ENCODE data around the gene DOK4.
A peak's percentile ranks its signal among the peaks of the same experiment; 100 is the strongest.

The DOK4 gene

DNA sequence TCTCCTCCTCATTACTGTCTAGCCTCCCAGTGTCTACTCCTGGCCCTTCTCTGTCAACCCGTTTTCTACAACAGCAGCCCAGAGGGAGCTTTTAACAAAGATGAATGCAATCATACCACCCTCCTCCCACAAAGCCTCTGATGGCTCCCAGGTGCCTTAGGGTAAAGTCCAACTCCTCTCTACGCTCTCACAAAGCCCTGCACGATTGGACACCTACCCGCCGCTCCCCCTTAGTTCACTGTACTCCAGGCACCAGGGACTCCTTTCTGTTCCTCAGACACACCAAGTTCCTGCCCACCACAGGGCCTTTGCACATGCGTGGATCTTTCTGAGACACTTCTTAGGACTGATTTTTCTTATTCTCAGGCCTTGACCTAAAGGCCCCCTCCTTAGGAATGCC, 32.6 kb upstream of the DOK4 start:
- DNase-seq (ENCODE audit: low read depth), result no peak

DNA sequence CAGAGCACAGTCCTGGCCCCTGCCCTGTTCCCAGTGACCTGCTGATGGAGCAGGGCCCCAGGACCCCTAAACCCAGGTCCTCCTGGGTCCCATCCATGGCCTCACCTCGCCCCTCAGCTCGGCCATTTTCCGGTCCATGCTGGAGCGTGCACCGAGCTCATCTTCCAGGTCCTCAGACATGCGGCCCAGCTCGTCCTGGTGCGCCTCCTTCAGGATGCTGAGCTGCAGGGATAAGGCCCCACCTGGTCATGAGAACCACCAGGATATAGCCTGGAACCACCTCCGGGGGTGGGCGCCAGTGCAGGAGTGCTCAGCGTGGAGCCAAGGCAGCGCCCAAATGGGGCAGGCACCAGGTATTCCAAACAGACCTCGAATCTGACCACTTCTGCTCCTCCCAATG, 32.2 kb upstream of the DOK4 start:
- no peak for DNase-seq (ENCODE audit: low read depth)

- DNase-seq (ENCODE audit: low read depth), result no peak
Observed at GRCh38 chr16:57517397-57518367, 31.4 kb upstream of the DOK4 start.

DNA sequence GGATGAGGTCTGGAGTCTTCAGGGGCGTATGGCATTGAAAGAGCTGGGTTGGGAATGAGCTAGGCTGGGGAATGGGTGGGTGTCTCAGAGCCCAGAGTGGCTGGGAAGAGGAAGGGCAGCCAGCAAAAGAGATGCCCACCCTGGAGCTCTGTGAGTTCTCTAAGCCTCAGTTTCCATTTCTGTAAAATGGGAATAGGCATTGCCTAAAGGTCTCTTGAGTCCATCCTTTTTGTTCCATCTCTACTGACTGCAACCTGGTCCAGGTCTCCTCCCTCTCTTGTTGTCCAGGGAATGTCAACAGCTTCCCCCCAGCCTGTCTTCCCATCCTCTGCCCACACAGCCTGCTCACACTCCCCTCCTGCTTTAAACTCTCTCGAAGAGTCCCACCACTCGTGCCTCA, 30.5 kb upstream of the DOK4 start:
- no peak for DNase-seq (ENCODE audit: low read depth)

GRCh38 chr16:57516176-57516725, 30.0 kb upstream of the DOK4 start:
- DNase-seq (ENCODE audit: low read depth), result no peak

DNA sequence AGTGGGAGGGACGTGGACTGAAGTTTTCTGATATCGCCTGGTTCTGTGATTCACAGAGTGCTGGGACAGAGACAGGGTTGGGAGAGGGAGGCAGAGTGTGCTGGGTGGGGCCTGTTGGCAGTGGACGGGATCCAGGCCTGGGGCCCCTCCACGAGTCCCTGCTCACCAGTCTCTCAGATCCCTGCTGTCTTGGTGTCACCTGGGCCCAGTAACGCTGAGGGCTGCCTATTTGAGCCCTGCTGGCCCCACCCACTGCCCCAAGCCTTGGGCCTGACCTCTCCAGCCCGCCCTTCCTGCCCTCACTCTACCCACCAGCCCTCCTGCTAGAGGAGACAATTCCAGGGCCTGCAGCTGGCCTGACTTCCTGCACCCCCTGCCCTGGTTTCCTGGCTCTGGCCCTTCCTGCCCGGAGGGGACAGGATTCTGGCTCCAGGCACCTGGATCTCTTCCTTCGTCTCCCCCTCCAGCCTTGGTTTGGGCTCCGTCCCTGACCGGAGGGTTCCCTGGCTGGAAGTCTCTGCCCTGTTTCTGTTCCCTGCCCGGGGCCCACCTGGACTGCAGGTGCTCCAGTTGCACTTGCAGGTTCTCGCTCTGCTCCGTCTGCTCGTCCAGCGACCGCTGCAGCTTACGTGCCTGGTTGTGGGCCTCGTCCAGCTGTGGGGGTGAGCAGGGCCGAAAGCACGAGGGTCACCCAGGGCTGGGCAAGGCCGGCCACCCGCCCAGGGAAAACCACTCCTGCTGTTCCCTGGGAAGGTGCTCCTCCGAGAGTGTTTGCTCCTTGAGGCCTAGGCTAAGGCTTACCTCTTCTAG, 28.7 kb upstream of the DOK4 start:
- no peak for DNase-seq (ENCODE audit: low read depth)

GRCh38 chr16:57514371-57514770, 28.1 kb upstream of the DOK4 start:
- DNase-seq (ENCODE audit: low read depth), result no peak

GRCh38 chr16:57513371-57514102, 27.2 kb upstream of the DOK4 start:
- DNase-seq (ENCODE audit: low read depth), result peak; percentile 65

DNA sequence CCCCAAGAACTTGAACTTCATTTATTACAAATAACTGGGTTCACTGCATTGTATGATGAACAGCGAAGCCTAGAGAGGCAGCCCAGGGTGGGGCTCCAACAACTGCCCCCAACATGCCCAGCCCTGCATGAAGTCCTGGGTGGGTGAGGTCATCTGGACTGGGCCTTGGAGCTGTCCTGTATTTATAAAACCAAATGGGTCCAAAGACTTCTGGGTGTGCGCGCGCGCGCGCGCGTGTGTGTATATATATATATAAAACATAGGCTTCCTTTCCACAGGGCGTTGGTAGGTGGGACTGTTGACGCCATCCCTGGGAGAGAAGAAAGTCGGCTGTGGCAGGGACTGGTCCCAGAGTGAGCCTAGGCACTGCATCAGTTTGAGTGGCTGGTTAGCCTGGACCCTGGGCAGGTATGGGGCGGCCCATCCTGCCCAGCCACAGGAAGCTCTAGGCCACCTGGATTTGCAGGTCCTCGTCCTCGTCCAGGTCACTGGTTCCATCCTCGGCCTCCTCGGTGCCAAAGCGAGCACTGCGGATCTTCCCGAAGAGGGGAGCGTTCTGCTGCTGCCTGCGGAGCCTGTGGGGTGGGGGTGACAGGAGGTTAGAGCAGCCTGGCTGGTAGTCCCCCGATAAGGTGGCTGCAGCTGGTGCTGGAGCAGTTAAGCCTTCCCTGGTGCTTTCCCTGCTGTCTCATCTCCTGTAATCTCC, 26.2 kb upstream of the DOK4 start:
- DNase-seq (ENCODE audit: low read depth), result no peak

DNA sequence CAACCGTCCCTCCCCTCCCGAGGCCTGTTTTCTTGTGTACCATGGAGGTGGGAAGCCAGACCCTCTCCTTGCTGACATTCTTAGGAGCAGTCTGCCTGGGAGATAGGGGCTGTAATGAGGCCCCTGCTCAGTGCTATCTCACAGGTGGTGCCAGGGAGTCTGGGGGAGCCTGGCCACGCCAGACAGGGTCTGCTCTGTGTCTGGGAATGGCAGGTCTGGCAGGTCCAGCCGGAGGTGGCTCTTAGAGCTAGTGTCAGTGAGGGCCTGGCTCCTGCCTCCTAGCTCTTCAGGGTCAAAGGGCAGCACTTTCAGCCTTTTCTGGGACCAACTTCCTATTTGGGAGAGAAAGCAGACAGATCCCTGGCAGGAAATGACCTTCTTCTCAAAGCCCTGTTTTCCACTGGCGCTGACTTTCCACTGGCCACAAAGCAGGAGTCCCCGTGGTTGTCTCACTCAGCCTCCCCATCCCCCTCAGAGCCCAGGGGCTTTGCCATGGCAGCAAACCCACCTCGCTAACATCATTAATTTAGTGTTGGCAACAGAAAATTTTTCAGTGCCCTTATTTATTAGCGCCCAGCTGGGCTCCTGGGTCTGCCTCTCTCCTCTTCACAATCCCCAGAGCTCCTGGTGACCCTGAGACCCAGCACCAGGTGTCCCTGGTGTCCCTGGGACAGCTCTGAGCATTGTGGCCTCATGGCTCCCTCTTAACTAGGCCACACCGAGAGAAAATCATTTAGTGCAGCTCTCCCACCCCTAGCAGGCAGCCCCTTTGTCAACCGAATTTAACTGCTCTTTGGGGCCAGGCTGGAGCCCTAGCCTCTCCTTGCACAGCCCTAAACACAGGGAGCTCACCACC, 24.0 kb upstream of the DOK4 start:
- no peak for DNase-seq (ENCODE audit: low read depth)

DNA sequence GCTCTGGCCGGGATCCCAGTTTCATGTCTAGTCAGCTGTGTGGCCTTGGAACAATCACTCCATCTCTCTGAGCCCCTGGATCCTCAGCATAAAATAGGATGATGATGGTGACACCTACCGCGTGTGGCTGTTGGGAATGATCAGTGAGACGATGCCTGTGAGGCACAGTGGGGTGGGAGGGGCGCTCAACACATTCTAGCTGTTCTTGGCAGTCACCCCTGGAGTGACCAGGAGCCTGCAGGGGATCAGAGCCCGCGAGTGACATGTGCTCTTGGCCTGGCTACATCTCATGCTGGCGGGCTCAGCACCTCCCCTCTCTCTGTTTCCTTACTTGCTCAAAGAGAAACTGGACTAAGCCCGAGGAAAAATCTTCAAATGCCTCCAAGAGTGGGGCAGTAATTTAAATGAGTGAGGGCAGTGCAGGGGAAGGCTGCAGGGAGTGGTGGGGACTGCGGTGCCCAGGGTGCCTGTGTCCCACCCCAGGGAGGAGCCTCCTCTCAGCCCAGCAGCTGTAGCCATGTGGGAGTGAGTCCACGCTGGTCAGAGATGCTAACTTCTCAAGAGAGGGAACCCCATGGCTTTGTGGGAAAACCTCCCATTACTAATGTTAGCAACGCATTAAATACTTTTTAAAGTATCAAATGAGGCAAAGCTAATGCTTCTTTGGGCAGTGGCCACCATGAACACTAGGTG, 23.1 kb upstream of the DOK4 start:
- DNase-seq (ENCODE audit: low read depth), result peak; percentile 24

DNA sequence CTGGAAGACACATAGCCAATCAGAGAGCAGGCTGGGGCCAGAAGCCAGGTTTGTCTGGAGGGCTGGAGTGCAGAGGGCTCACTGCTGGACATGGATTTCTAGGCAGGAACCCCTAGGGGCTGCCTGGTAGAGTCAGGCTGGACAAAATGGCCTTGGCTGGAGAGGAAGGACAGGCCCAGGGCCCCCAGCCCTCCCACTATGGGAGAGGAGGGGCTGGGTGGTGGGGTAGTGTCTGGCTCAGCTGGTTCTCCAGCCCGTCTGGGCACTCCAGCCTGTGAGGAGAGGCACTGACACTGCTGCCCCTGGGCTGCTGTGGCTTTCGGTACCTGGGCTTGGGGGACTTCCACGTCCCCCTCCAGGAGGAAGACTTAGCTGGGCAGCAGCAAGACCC, 21.7 kb upstream of the DOK4 start:
- DNase-seq (ENCODE audit: low read depth), result no peak

DNA sequence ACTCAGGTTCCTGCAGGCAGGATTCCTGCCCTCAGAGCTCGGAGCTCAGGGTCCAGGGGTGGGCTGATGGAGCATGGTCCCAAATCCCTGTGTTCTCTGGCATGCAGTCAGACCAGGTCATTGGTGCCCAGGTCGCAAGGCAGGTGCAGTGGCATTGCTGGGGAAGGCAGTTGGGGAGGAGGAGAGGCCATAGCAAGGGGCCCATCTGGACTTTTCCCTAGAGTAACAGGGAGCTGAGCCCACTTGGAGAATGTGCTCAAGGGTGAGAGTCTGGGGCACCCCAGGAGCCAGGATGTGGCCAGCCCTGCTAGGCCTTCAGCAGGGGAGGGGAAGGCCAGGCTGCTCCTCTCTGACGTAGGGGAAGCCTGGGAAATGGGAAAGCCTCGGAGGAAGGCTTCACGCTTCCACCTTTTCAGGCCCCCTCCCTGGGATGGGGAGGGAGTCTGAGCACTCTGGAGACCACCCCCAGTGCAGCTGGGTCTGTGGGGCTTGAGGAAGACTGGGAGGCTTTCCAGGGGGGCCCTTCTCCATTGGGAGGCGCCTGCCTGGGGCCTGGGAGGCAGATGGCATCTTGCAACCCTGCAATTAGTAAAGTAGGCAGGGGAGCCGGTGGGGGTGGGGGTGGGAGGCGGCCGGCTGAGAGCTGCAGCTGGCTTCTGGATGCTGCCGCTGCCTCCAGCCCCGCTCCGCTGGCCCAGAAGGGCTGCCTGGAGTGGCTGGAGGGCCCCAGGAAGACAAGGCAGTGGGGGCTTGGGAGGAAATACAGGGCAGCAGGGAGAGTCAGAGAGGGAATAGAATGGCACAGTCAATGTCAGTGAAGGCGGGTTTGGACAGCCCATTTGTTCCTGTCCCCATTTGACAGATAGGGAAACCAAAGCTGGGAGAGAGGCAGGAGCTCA, 21.1 kb upstream of the DOK4 start:
- DNase-seq (ENCODE audit: low read depth), result no peak

DNA sequence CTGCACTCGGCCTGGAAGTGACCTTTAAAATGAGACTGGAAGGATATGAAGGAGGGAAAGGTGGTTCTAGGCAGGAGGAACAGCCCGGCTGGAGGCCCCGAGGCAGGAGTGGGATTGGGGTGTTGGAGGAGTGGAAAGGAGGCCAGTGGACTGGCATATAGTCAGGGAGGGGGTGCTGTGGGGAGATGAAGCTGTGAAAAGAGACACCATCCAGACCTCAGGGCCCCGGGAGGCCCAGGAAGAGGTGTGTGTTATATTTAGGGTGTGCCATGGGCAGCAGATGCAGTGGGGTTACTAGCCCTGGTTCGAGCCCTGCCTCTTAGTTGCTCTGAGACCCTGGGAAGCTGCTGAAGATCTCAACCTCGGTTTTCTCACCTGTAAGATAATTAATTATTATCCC, 18.9 kb upstream of the DOK4 start:
- DNase-seq (ENCODE audit: low read depth), result no peak

DNA sequence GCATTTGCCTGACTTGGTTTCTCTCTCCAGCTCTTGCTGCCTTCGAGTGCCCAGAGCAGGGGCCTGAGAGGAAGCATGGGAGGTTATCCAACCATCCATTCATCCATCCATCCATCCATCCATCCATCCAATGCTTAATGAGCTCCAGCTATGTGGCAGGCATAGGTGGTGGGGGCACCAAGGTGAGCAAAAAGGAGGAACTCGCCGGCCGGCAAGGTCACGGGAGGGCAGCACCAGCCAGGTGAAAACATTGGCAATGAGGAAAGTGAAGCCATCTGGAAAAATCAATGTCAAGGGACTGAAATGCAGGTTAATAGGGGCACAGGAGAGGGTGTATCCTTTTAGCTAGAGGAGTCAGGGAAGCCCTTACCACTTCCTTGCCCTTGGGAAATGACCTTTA, 18.2 kb upstream of the DOK4 start:
- DNase-seq (ENCODE audit: low read depth), result no peak

DNA sequence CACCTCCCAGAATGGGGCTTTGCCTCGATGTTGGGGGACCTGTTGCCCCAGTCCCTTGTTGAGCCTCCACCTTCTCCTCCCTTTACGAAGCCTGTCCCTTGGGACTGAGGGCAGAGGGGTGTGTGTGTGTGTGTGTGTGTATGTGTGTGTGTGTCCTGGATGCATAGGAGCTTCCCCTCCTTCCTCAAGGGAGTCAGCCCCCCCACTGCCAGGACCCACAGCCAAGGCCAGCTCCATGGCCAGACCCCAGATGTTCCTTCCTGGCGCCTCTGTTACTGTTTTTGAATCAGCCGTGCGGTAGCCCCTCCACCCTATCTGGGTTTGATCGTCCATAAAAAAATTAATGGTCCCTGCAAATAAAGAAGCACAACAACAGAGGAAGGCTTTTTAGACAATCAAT, 17.7 kb upstream of the DOK4 start:
- no peak for DNase-seq (ENCODE audit: low read depth)

DNA sequence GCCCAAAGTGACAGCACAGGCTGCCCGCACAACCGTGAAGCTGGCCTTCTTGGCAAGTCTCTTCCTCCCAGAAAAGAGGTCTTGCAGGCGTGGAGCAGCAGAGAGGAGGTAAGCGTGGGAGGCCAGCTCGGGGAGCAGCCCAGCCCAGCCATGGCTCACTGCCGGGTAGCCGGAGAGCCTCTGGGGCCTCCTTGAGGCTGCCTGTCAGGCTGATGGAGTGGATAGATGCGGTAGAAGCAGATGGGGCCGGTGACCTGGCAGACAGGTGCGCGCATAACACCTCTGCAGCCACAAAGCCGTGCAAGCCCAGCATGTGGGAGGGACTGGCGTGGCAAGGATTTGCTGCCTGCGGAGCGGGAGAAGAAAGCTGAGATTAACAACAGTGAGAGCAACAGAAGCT, 17.1 kb upstream of the DOK4 start:
- DNase-seq (ENCODE audit: low read depth), result no peak

- DNase-seq (ENCODE audit: low read depth), result no peak
Observed at GRCh38 chr16:57502048-57502775, 15.9 kb upstream of the DOK4 start.
